HG03103 (cell line): ENCODE measurements around the gene SKIL.
"Not testable (repeated sequence)": the region's sequence is repeated elsewhere in the genome, so short reads cannot be mapped to it uniquely, and the experiment has no call there.

Source experiments
- ATAC-seq: cut with Tn5 transposase; IDR thresholded peaks from one replicate; pipeline ENCODE4 v1.9.1; 2021; ENCODE audit warnings: low read depth; ENCODE audit not compliant: unreplicated experiment

The SKIL gene

GRCh38 chr3:170357176-170358041 lies at the start of gene SKIL:
Gene SKIL, plus strand, starts transcription at chr3:170357715. Its CDS starts 2,617 bp downstream, at chr3:170360332.
- ATAC-seq, result peak; percentile 45

- no peak for ATAC-seq
Measured at GRCh38 chr3:170309046-170309445, 48.5 kb upstream of the SKIL start.

GRCh38 chr3:170317954-170318353 lies 39.6 kb upstream of the SKIL start:
- no peak for ATAC-seq

- no peak for ATAC-seq
Measured at GRCh38 chr3:170320461-170321121, 36.9 kb upstream of the SKIL start.

GRCh38 chr3:170321321-170322034 lies 36.0 kb upstream of the SKIL start:
- ATAC-seq, result no peak

GRCh38 chr3:170322566-170323269 lies 34.8 kb upstream of the SKIL start:
- ATAC-seq, result no peak

GRCh38 chr3:170323331-170323730 lies 34.2 kb upstream of the SKIL start:
- ATAC-seq, result no peak

GRCh38 chr3:170324962-170325361 lies 32.6 kb upstream of the SKIL start:
- ATAC-seq, result no peak

- no peak for ATAC-seq
Measured at GRCh38 chr3:170327040-170327808, 30.3 kb upstream of the SKIL start.

- not testable (repeated sequence) for ATAC-seq
Measured at GRCh38 chr3:170327868-170328548, 29.5 kb upstream of the SKIL start.

GRCh38 chr3:170330366-170330765 lies 27.1 kb upstream of the SKIL start:
- no peak for ATAC-seq

- no peak for ATAC-seq
Measured at GRCh38 chr3:170331143-170331542, 26.4 kb upstream of the SKIL start.

- ATAC-seq, result no peak
Measured at GRCh38 chr3:170337420-170337819, 20.1 kb upstream of the SKIL start.

GRCh38 chr3:170338690-170339340 lies 18.7 kb upstream of the SKIL start:
- ATAC-seq, result no peak

- ATAC-seq, result not testable (repeated sequence)
Measured at GRCh38 chr3:170342273-170342672, 15.2 kb upstream of the SKIL start.

GRCh38 chr3:170343859-170344258 lies 13.7 kb upstream of the SKIL start:
- ATAC-seq, result not testable (repeated sequence)

- no peak for ATAC-seq
Measured at GRCh38 chr3:170344971-170345370, 12.5 kb upstream of the SKIL start.

GRCh38 chr3:170346481-170347392 lies 10.8 kb upstream of the SKIL start:
- no peak for ATAC-seq
